ENCODE results near the gene STAM.

Gene STAM

DNA sequence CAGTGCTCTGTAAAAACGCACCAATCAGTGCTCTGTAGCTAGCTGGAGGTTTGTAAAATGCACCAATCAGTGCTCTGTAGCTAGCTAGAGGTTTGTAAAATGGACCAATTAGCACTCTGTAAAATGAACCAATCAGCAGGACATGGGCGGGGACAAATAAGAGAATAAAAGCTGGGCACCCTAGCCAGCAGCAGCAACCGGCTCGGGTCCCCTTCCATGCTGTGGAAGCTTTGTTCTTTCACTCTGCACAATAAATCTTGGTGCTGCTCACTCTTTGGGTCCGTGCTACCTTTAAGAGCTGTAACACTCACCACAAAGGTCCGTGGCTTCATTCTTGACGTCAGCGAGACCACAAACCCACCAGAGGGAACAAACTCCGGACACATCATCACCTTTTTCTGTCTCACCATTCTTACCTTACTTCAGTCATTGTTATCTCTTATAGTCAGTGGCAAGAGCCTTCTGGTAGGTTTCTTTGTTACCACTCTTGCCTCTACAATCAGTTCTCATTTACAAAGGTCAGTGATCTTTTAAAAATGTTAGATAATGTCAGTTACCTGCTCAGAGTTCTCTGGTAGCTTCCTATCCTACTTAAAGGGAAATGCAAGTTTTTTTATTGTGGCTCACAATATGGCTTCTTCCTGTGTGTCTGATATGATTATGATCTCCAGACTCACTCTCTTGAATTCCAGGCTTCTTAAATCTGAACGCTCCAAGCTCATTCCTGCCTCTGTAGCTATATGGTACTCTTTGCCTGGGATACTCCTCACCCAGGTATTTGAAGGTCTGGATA, 4.5 kb downstream of the STAM start:
- DNase-seq (ENCODE audit: low read depth) = peak; percentile 62

DNA sequence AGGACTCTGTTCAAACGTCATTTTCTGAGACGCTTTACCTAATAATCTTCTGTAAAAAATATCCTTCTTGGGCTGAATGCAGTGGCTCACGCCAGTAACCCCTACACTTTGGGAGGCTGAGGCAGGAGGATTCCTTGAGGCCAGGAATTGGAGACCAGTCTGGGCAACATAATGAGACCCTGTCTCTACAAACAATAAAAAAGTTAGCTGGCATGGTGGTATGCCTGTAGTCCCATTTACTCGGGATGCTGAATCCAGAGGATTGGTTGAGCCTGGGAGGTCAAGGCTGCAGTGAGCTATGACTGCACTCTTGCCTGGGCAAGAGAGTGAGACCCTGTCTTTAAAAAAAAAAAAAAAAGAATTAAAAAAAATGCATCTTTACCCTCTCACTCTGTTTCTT, 5.1 kb downstream of the STAM start:
- DNase-seq (ENCODE audit: low read depth) = no peak

DNA sequence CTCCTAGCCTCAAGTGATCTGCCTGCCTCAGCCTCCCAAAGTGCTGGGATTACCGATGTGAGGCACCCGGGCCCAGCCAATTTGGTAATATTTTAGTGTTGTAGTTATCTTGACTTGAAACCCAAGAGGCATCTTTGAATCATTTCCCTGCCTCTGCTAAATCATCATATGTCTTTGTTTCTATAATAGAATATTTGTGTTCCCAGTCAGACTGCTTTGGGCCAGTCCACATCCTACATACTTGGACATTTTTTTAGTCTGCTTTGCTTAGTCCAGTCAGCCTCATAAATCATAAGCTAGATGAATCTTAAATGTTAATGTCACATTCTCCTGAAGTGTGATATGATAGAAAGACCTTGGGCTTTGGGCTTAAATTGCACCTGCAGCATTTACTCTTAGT, 5.9 kb downstream of the STAM start:
- DNase-seq (ENCODE audit: low read depth) = no peak

DNA sequence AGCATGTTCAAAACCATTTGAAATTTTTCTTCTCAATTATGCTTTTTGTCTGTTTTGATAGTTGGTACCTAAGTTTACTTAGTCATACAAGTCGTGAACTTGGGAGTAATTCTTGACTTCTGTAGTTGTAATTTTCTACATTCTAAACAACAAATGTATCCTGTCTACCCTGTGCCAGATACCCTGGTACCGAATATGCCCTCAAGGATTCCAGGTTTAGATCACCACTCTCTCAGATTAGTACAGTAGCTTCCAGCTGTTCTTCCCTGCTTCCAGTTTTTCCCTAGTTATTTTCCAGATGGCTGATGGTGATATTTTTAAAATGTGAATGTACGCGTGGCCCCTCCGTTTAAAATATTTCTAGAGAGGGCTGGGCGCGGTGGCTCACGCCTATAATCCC, 6.5 kb downstream of the STAM start:
- no peak for DNase-seq (ENCODE audit: low read depth)

DNA sequence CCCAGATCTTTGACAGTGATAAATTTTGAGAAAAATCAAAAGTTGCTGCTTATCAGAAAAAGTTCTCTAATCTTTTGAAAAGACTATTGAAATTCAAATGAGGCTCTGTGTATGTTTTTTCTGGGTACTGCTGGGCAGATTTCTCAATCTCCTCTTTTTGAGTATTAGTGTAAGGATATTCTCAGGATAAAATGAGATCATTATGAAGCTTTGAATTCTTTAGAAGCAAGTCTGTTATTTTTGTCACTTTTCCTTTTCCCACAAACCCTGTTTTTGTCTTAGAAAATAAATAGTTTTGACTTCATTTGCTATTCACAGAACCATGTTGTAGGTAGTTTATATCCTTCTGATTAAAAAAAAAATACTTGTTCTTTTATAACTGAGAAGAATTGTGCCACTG, 7.9 kb downstream of the STAM start:
- no peak for DNase-seq (ENCODE audit: low read depth)

DNA sequence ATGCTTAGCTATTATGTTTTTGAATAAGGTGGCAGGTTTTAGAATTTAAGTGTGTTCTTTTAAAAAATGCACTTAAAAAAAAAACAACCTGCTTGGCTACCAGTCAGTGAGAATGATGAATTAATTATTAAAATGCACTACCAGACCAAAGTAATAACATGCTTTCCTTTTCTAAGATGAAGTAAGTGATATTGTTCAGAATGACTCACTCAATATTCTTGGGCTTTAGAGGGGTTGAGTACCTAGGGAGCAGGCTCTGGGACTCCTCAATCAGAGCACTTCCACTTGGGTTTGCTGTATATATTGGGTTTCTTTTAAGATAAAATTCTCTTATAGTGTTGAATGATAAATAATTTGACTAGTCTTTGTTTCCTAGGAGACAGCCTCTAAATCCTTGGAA, 8.6 kb downstream of the STAM start:
- DNase-seq (ENCODE audit: low read depth) = no peak

DNA sequence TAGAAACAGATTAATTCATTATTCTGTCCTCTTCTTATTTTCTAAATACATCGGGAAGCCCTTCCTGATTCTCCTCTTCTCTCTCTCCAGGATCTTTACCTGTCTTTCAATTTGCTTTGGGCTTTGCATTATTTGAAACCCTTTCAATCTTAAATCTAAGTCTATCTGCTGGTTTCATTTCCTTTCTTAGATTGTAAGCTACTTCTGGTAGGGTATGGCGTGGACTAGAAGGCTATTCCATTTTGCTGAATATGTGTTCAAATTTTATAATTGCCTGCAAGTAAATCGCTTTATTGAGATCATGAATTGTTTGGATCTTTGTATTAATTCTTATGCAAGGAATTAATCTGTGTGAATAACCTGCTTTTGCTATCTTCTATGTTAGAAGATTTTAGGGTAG, 11.1 kb downstream of the STAM start:
- no peak for DNase-seq (ENCODE audit: low read depth)

DNA sequence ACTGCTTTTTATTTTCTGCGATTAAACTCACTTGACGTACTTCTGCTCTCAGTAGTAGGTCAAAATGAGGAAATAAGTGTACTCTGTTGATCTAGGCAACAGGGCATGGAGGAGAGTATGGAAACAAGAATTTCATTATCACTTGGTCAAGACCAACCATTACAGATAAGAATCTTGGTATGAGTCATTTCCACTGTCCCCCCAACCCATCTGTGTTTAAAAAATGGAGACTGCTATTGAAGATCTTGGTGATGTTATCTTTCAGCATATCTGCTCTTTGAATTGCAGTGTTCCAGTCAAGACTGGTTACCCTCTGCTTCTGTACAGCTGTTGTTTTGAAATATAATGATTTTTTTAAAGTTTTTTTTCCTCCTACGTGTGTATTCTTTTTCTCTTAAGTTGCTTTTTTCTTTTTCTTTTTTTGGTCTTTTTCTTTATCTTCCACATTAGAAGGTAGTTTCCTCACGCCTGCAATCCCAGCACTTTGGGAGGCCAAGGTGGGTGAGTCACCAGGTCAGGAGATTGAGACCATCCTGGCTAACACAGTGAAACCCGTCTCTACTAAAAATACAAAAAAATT, 11.7 kb downstream of the STAM start:
- no peak for DNase-seq (ENCODE audit: low read depth)

DNA sequence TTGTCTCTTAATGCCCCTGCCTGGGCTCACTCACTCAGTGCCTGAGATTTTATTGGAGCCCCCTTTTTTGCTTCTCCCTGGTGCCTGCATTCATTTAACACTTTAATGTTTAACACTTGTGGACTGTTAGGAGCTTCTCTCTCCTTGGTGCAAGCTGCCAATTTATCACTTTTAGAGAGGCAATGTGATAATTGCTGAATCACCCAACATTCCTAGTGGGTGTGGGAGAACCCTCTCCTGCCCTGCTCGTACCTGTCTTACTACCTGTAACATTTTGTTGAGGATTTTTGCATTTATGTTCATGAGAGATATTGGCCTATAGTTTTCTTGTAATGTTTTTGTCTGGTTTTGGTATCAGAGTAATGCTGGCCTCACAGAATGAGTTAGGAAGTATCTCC, 13.2 kb downstream of the STAM start:
- no peak for DNase-seq (ENCODE audit: low read depth)

DNA sequence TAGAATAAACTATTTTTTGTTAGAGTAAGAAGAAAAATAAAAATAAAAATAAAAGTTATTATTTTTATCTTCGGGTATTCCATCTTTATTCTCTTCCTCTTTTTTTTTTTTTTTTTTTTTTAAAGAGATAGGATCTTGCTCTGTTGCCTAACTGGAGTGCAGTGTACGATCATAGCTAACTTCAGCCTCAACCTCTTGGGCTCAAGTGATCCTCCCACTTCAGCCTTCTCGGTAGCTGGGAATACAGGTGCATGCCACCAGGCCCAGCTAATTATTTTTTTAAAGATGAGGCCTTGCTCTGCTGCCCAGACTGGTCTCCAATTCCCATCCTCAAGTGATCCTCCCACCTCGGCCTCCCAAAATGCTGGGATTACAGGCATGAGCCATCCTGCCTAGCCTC, 15.4 kb downstream of the STAM start:
- no peak for DNase-seq (ENCODE audit: low read depth)

DNA sequence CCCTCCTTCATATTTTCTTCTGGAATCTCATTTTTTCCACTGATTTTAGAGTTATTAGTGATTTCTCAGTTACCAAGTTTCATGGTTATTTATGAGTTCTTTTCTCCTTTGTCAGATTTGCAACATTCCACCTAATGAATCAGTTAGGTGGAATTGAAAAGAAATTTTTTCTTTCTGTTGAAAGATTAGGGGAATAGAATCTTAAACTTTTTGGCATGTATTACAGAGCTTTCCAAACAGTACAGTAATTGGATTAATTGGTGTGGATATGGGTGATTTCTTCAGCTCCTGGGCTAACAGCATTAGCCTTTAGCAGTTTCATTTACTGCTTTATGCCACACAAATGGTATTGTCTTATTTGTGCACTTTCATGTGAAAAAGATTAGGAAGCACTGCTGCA, 17.0 kb downstream of the STAM start:
- no peak for DNase-seq (ENCODE audit: low read depth)

DNA sequence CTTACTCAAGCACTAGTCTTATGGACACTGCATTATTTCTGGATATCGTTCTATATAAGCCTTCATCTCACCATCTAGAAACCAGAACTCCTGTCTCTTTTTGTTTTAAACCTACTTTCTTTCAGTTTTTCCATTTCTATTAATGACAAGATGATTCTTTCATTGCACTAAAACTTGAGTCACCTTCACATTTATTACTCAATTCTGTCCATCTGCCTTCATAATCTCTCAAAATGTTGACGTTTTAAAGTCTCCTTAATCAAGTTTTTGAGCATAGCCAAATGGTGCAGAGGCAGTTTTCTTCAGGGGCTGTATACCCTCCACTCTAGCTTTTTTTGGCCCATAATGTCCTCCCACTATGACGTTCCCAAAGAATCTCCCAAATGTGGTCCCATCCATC, 17.6 kb downstream of the STAM start:
- DNase-seq (ENCODE audit: low read depth) = no peak

DNA sequence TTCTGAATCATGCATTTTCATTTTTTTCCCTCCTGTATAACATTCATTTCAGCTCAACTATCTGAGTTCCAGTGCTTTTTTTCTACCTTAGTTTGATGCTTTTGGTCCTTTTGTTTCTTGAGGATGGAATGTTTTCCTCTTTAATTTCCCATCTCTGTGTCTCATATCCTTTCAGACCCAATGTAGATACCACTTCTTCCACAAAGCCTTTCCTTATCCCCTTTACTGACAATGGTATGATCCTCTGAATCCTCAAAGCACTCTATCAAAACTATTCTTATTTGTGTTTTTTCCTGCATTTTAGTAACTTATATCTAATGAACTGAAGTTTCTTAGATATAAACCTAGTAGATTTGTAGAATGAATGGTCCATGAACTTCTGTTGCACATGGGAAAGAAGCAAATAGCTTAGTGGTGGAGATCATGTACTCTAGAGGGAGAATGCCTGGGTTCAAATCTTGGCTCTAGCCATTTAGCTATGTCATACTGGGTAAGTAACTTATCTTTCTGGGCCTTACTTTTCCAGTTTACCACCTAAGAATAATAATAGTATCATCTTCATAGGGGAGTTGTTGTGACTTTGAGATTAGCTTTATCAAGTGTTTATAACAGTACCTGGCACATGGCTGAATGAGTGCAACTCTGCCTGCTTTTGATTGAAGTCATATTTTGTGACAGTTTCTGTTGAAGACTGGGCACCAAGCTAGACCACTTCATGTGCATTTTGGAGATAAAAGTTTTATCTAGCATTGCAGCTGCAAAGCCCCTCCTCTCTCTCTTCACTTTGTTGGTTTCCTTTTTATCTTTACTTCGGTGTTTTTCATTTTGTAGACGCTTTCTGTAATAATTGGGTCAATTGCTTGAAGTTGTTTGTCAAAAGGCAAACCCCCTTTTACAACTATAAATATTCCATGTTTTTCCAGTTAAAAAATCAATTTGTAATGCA, 18.5 kb downstream of the STAM start:
- no peak for DNase-seq (ENCODE audit: low read depth)

DNA sequence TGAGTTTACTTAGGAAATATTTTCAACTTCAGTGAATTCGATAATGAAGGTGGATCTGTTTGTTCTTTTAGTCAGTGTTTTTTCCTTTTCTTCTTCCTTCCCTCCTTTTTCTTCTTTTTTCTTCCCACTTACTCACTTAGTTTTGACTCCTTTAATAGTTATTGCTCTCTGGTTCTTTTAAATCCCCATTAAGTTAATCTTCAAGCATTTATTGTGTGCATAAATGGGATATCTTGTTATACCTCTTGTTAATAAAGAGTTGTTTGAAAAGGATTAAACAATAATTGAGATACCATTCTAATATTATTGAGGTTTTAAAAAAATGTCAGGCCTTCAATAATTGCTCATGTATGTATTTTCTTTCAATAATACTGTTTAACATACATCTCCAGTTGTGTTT, 19.5 kb downstream of the STAM start:
- no peak for DNase-seq (ENCODE audit: low read depth)

DNA sequence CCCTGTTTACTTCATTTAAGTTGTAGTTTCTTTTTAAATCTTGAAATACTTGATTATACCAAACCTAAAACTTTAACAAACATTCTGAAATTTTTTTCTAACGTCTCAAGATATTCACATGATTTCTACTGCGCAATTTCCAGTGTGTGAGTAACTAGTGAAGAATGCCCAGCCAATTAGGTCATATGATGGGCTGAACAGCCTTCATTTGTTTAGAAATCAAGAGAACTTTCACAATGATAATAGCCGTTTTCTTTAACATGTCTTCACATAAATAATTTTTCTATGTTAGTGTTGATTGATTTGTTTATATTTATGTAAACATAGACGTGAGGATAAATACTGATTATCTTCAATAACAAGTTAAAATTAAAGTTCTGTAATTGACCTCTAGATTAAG, 21.8 kb downstream of the STAM start:
- DNase-seq (ENCODE audit: low read depth) = no peak

DNA sequence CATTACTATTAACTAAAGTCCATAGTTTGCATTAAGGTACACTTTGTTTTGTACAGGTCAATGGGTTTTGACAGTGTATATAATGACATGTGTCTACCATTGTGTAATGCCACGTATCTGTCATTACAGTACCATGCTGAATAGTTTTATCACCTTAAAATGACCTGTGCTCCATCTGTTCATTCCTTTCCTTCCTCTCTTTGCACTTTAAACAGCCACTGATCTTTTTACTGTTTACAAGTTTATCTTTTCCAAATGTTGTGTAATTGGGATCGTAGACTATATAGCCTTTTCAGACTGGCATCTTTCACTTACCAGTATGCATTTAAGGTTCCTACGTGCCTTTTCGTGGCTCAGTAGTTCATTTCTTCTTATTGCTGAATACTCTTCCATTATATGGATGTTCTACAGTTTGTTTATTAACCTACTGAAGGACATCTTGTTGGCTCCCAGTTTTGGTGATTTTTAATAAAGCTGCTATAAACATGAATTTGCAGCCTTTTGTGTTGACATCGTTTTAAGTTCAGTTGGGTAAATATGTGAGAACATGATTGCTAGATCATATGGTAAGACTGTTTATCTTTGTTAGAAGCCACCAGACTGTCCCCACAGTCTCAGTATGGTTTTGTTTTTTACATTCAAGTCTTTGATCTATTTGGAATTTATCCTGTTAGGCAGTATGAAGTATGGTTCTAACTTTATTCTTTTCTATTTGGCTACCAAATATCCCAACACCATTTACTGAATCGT, 24.7 kb downstream of the STAM start:
- DNase-seq (ENCODE audit: low read depth) = no peak

DNA sequence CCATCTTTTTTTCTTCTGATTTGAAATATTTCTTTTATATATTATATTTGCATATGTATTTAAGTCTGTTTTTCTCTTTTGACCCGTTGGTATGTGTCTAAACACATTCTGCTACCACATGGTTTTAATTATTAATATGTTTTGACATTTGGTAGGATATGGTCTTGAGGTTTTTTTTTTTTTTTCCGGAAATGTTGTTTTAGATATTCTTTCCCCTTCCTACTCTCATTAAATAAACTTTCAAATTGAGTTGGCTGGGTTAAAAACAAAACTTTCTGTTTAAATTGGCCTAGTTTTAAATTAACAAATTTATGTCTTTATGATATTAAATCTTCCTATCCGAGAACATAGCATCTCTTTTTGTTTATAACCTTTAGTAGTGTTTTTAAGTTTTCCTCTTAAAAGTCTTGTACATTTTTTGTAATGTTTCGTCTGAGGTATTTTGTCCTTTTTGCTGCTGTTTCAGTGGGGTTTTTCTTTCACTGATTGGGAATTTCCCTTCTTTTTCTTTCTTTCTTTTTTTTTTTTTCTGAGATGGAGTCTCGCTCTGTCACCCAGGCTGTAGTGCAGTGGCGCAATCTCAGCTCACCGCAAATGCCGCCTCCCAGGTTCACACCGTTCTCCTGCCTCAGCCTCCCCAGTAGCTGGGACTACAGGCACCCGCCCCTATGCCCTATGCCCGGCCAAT, 25.4 kb downstream of the STAM start:
- peak; percentile 31 for DNase-seq (ENCODE audit: low read depth)

DNA sequence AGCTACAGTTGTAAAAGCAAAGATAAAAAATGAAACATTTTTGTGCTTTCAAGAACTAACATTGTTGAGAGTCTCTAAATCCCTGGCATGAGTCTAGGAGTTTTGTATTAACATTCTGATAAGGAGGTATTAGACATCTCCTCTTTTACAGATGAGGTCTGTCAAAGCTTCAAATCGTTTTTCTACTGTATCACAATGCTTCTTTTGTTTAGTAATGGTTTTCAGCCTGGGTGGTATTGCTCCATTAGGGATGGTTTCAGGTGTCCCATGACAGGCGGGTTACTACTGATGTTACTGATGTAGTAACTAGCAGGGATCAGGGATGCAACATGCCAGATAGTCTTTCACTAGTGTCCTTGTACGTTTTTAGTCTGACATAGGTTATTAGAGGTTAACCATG, 27.4 kb downstream of the STAM start:
- DNase-seq (ENCODE audit: low read depth) = no peak

DNA sequence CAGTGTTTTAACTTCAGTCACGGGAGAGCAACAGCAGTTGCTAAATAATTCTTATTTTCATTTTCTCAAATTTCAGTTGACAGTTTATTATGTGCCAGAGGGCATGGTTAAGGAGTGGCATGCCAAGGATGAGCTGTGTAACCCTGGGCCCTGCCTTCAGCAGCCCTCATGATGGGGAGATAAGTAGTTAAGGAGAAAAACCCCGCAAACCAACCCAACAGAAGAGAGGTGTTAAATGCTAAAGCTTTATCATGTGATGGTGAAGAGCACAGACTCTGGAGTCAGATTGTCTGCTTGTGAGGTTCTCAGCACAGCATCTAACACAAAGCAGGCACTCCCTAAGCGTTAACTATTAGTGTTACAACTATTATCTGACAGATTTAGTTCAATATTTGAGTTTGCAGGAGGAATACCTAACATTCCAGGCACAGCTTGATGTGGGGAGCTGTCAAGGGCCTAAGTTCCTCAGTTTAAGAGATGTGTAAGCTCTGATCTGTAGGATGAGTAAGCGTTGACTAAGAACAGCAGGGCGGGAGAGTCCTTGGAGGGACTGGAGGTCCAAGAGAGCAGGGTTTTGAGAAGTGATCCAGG, 29.6 kb downstream of the STAM start:
- no peak for DNase-seq (ENCODE audit: low read depth)

DNA sequence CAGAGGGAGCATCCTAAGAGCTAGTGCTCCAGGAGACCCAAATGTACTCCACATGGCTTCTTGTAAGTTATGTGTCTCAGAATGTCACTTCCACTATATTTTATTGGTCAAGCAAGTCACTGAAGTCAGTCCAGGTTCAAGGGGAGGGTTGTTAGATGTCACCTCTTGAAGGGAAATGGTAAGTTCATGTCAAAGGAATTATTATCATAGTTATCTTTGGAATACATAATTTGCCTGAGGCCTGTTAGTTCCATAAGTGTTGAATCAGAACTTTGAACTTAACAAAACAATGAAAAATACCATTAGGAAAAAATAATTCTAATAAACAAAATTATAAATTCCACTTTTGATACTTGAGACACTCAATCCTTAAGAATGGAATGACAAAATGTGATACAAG, 30.6 kb downstream of the STAM start:
- no peak for DNase-seq (ENCODE audit: low read depth)

DNA sequence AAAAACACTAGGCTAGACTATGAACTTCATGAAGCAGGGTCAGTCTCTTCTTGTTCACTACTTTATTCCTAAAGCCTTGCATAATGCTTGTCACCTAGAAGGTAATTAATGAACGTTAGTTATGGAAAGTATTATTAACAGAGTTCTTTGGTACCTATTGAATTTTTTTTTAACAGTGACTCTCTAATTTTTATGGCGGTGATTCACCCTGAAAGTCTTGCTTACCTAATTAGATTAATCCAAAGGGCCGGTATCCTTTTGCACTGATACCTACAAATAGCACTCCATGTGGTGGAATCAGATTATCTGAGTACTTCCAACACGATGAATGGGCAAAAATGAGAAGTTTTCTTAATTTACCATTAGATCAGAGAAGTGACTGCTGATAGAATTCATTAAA, 31.7 kb downstream of the STAM start:
- DNase-seq (ENCODE audit: low read depth) = no peak

All from activated T-cell treated with anti-CD3 and anti-CD28 coated beads for 48 hours (primary cell).